Measurements from ENCODE around the gene ALG12.

Gene ALG12

GRCh38 chr22:49904040-49904369 lies 14.2 kb downstream of the ALG12 start:
- no peak overlapping the region for H3K9ac ChIP-seq (ENCODE audit: low read length)
- no peaks in the 10 kb centered on the region for H3K27me3 ChIP-seq (ENCODE audit: low read length)
- H3K4me2 ChIP-seq (ENCODE audit: low read depth, low read length, poor library complexity, severe bottlenecking) = no peak overlapping the region
- no peak overlapping the region for H2AFZ ChIP-seq (ENCODE audit: low read depth, low read length, severe bottlenecking)
- H3K9me3 ChIP-seq (ENCODE audit: insufficient read depth, low read length) = no peaks in the 10 kb centered on the region
- peaks cover 8% of the 10 kb centered on the region; the same call in 1 of the 2 replicates for H3K36me3 ChIP-seq (ENCODE audit: low read length)
- no peak overlapping the region for H3K4me3 ChIP-seq (ENCODE audit: insufficient read depth, low read length, poor library complexity, severe bottlenecking)
- H3F3A ChIP-seq (ENCODE audit: insufficient read depth) = no peaks in the 10 kb centered on the region
- H3K9me2 ChIP-seq (replicated peaks; ENCODE audit: insufficient read depth, low read length) = no peaks in the 10 kb centered on the region
- H4K20me1 ChIP-seq (ENCODE audit: low read depth, low read length) = no peaks in the 10 kb centered on the region
- no peaks in the 10 kb centered on the region for H3K79me2 ChIP-seq (ENCODE audit: insufficient read depth, low read length)
- TF ChIP-seq, protein P1, sequence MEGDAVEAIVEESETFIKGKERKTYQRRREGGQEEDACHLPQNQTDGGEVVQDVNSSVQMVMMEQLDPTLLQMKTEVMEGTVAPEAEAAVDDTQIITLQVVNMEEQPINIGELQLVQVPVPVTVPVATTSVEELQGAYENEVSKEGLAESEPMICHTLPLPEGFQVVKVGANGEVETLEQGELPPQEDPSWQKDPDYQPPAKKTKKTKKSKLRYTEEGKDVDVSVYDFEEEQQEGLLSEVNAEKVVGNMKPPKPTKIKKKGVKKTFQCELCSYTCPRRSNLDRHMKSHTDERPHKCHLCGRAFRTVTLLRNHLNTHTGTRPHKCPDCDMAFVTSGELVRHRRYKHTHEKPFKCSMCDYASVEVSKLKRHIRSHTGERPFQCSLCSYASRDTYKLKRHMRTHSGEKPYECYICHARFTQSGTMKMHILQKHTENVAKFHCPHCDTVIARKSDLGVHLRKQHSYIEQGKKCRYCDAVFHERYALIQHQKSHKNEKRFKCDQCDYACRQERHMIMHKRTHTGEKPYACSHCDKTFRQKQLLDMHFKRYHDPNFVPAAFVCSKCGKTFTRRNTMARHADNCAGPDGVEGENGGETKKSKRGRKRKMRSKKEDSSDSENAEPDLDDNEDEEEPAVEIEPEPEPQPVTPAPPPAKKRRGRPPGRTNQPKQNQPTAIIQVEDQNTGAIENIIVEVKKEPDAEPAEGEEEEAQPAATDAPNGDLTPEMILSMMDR (IDR thresholded peaks at IDR 0.05; ENCODE audit: insufficient read depth, low read length, poor library complexity, severe bottlenecking) = no peak
- TF ChIP-seq EZH2phosphoT487 (conservative IDR thresholded peaks at IDR 0.05; ENCODE audit: low read length) = no peak
- H3K27ac ChIP-seq (ENCODE audit: low read depth, low read length) = no peak overlapping the region

DNA sequence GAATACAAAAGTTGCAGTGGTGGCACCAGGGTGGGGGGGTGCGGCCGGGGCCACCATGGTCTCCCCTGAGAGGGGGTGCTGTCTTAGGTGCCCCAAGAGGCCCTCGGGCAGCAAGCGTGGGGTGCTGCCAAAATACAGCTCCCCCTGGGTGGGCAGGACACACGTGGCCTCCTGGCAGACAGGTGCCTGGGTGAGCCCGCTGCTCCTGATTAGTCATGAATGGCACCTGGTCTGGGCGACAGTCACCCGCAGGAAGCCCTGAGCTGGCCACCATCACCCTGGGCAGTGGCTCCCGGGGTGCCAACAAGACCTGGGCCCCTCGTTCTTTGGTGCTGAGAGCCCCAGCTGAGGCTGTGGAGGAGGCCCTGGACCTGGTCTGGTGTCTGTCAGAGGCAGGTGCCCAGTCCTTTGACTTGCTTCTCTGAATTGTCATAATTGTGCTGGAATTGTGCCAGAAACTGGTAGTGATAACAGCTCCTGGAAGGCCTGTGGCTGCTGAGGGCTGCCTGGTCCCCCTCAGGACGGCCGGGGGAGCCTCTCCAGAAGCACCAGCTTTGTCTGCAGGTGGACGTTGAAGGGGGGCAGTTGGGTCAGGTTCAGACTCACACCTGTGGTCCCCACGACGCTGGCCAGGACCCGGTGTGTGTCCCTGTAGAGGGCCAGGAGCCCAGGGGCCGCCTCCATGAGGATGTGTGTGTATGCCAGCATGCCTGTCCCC lies 14.8 kb downstream of the ALG12 start:
- Histone ChIP-seq H3K9me3 (ENCODE audit: insufficient read depth, low read length) (no peaks in the 10 kb centered on the region), H3K4me3 (ENCODE audit: insufficient read depth, low read length, poor library complexity, severe bottlenecking) (no peak overlapping the region), H3K9ac (ENCODE audit: low read length) (no peak overlapping the region), H3F3A (ENCODE audit: insufficient read depth) (no peaks in the 10 kb centered on the region), H3K36me3 (ENCODE audit: low read length) (peaks cover 8% of the 10 kb centered on the region; the same call in 1 of the 2 replicates), H3K27ac (ENCODE audit: low read depth, low read length) (no peak overlapping the region), H2AFZ (ENCODE audit: low read depth, low read length, severe bottlenecking) (no peak overlapping the region), H4K20me1 (ENCODE audit: low read depth, low read length) (no peaks in the 10 kb centered on the region), H3K79me2 (ENCODE audit: insufficient read depth, low read length) (no peaks in the 10 kb centered on the region), H3K4me2 (ENCODE audit: low read depth, low read length, poor library complexity, severe bottlenecking) (no peak overlapping the region), H3K27me3 (ENCODE audit: low read length) (no peaks in the 10 kb centered on the region), H3K9me2 (replicated peaks; ENCODE audit: insufficient read depth, low read length) (no peaks in the 10 kb centered on the region)
- TF ChIP-seq EZH2phosphoT487 (conservative IDR thresholded peaks at IDR 0.05; ENCODE audit: low read length) = no peak
- TF ChIP-seq, protein P1 (IDR thresholded peaks at IDR 0.05; ENCODE audit: insufficient read depth, low read length, poor library complexity, severe bottlenecking) = no peak

GRCh38 chr22:49901457-49901856 lies 16.8 kb downstream of the ALG12 start:
- Histone ChIP-seq H3K9me3 (ENCODE audit: insufficient read depth, low read length) (no peaks in the 10 kb centered on the region), H3K36me3 (ENCODE audit: low read length) (peaks cover 8% of the 10 kb centered on the region; the same call in 1 of the 2 replicates), H3K27ac (ENCODE audit: low read depth, low read length) (no peak overlapping the region), H3K79me2 (ENCODE audit: insufficient read depth, low read length) (no peaks in the 10 kb centered on the region), H3K9me2 (replicated peaks; ENCODE audit: insufficient read depth, low read length) (no peaks in the 10 kb centered on the region), H2AFZ (ENCODE audit: low read depth, low read length, severe bottlenecking) (no peak overlapping the region), H3F3A (ENCODE audit: insufficient read depth) (no peaks in the 10 kb centered on the region), H4K20me1 (ENCODE audit: low read depth, low read length) (no peaks in the 10 kb centered on the region), H3K9ac (ENCODE audit: low read length) (no peak overlapping the region), H3K27me3 (ENCODE audit: low read length) (no peaks in the 10 kb centered on the region), H3K4me3 (ENCODE audit: insufficient read depth, low read length, poor library complexity, severe bottlenecking) (no peak overlapping the region), H3K4me2 (ENCODE audit: low read depth, low read length, poor library complexity, severe bottlenecking) (no peak overlapping the region)
- TF ChIP-seq, protein P1 (IDR thresholded peaks at IDR 0.05; ENCODE audit: insufficient read depth, low read length, poor library complexity, severe bottlenecking) = no peak
- TF ChIP-seq EZH2phosphoT487 (conservative IDR thresholded peaks at IDR 0.05; ENCODE audit: low read length) = no peak

Measured in SU-DHL-6 (cell line).